Colon (tissue), 2 donors: ENCODE results near the gene FOSL2.

Source experiments
- FAIRE-seq: peaks from 2 replicates; lab custom pipeline; 2012; peaks lifted over from hg19 to GRCh38; lab: Jason Lieb, UNC
- donor health status: control.
- donor health status: control.

FOSL2 gene

GRCh38 chr2:28413152-28413898 lies 20.7 kb downstream of the FOSL2 start:
- FAIRE-seq = no peak

DNA sequence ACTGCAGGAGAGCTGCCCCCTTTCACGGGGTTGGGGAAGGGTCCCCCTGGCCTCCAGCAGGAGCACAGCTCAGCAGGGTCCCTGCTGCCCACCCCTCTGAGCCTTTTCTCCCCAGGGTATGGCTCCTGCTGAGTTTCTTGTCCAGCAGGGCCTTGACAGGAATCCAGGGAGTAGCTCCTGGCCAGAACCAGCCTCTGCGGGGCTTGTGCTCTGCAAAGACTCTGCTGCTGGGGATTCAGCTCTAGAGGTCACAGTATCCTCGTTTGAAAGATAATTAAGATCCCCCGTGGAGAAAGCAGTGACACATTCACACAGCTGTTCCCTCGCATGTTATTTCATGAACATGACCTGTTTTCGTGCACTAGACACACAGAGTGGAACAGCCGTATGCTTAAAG lies 21.2 kb downstream of the FOSL2 start:
- no peak for FAIRE-seq

DNA sequence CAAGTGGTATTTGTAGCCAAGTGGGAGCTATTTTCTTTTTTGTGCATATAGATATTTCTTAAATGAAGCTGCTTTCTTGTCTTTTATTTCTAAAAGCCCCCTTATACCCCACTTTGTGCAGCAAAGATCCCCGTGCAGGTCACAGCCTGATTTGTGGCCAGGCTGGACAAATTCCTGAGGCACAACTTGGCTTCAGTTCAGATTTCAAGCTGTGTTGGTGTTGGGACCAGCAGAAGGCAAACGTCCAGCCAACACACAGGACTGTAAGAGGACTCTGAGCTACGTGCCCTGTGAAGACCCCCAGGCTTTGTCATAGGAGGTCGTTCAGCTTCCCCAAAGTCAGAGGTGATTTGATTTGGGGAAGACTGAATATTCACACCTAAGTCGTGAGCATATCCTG lies 21.9 kb downstream of the FOSL2 start:
- FAIRE-seq = no peak

GRCh38 chr2:28415010-28415409 lies 22.4 kb downstream of the FOSL2 start:
- no peak for FAIRE-seq

DNA sequence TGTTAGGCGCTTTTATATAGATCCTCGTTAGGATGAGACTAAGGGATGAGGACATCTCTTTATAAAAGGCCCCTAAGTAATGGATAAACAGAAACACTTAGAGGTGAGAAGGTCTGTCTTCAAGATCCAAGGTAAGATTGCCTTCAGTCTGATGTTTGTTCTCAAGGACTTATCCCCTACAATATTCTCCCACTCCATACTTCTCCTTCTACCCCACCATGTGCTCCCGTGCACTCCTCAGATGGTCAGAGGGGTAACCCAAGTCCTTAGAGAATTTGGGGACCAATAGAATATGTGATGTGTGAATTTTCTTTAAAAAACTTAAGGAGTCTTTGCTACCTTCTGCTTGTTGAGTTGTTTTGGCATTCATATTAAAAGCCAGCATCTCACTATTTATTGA lies 23.1 kb downstream of the FOSL2 start:
- FAIRE-seq = no peak

GRCh38 chr2:28419003-28419402 lies 26.3 kb downstream of the FOSL2 start:
- no peak for FAIRE-seq

DNA sequence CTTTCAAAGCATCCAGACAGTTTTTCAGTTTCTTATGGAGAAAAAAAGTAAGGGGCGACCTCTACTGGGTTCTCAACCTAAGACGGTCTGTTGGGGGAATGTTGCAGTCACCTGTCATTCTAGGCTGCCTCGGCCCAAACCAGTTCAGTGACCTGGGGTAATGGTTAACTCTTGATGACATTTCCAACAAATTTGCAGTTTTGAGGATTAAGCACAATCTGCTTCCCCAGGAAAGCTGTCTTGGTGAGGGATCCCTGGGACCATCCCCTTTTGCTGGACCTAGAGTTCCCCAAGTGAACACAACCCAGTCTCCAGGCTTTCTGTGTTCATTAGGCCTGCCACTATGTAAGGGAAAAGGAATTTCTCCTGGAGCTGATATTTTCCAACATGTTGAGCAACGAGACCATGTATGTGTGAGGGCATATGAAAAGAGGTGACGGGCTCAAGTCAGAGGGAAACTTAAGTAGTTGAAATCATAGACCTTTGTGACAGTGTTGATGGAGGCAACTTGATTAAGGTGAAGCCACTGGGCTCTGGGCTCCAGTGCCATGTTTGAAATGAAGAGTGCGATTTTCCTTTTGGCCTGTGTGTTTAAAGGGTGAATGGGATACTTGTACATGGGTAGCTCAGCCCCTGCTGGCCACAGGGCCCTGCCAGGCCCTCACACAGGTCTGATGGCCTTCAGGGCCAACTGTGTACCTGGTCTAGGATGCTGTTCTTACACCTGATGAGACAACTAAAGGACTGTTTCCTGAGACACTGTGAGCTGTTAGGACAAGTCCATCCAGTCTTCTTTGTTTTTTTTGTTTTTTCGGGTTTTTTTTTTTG lies 27.0 kb downstream of the FOSL2 start:
- no peak for FAIRE-seq

DNA sequence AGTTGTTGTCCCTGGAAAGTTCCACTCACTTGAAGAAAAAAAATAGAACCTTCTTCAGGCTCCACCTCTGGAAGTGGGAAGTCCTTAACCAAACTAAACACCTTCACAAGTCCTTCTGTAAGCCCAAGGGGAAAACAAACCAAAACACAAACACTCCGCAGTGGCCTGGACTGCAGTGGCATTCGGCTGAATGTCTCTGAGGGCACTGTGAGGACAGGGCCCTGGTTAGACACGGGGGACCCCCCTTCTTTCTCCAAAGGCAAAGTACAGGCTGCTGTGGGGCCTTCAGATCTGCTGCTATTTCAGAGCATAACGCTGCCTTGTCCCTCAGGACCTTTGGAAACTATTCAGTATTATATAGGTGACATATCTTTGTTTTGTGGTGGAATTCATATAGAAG lies 28.1 kb downstream of the FOSL2 start:
- FAIRE-seq = no peak

DNA sequence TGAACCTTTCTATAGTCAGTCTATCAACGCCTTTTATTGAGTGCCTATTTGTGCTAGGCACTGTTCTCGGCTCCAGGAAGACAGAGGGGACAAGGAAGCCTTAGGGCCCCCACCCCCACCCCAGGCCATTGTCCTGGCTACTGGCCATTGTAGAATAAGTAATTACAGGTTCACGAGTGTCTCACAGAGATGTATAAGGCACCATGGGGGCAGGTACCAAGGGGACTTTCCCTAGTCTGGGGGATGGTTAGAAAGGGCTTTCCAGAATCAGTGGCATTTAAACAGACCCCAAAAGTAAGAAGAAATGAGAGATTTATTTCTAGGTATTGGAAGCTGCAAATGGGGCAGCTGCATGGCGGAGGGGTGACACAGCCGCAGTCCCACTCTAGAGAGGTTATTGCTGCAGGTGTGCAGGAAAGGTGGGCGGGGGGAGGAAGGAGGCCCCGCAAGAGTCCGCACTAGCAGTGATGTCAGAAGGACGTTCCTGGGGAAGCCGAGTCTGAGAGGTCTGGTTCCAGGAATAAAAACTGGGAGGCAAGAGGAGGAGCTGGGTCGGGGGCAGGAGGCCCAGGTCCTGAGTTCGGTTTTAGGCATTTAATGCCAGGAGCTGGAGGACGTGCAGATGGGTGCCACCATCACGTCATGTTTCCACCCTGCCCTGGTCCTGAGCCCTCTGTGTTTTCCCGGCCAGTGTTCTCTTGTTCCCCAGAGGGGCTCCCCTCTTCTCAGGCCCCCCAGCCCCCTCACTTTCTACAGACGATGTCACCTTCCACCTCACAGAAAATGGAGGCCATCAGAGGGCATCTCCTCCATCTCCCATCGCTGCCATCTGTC lies 30.5 kb downstream of the FOSL2 start:
- no peak for FAIRE-seq

DNA sequence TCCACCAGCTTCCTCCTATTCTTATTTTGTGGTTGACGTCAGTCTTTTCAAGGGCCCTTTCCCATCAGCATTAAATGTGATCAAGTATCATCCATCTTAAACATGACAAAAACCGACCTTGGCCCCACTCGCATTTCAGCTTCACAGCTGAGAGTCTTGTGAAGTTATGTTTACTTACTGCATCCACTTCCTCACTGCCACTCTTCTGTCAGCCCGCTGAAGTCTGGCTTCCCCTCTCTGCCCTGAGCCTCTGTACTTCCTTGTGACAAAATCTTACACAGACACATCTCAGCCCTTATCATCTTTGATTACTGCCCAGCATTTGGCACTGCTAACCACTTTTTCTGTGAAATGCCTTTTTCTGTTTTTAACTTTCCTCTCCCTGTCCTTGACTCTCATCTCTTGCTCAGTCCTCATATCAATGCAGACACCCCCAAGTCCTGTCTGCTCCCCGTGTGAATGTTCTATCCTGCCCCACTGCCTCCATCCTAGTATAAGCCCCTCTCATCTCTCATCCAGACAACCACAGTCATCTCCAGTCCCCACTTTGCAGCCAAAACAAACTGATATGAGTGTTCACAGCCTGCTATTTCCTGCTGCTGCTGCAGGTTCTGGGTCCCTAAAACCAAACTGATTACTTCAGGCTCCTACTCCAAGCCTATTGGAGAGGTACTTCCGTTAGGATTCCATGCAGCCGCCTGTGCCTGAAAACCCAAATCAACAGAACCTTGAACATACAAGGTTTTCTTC lies 31.4 kb downstream of the FOSL2 start:
- FAIRE-seq = no peak

GRCh38 chr2:28424799-28425463 lies 32.3 kb downstream of the FOSL2 start:
- FAIRE-seq = no peak

DNA sequence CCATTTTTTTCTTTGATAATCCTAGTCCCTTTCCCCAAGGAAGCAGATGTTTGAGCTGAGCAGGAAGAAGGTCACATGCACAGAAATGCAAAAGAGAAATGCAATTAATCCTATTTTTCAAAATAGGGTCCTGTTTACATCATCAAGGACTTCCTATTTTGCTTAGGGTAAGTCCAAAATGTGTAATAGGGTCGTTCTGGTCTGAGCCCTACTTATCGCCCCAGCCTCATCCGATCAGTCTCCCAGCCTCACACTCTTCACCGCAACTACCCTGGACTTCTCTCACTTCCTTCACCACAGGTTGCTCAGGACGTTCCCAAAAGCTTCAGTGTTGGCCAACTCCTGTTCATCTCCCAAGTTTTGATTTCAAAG lies 32.8 kb downstream of the FOSL2 start:
- FAIRE-seq = no peak

DNA sequence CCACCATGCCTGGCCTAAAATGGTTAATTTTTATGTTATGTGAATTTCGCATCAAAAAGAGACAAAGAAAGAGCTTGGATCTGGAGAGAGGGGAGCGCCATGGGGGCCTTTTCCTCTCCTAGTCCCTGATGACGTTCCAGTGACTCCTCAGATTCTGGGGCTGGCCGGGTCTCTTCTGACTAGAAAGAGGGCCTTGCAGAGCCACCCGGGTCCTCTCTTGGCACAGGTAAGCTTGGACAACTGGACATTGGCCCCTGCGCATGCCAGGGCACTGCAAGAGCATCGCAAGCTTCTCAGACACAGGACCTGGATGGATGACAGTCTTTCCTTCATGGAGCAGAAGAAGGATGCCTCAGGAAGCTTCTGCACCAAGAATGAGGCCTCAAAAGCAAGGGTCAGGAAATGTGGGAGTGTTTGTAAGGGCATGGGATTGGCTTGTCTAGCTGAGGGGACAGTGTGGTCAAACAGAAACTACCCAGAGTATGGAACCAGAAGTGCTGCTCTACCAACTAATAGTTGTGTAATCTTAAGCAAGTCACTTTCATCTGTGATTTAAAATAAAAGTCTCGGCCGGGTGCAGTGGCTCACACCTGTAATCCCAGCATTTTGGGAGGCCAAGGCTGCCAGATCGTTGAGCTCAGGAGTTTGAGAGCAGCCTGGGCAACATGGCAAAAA lies 35.2 kb downstream of the FOSL2 start:
- no peak for FAIRE-seq

DNA sequence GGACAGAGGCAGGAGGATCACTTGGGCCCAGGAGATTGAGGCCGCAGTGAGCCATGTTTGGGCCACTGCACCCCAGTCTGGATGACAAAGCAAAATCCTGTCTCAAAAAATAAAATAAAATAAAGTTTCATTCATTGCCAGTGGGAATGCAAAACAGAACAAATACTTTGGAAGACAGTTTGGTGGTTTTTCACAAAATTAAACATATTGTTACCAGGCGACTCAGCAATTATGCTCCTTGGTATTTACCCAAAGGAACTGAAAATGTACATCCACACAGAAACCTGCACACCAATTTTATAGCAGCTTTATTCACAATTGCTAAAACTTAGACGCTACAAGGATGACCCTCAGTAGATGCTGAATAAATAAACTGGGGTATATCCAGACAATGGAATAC lies 35.8 kb downstream of the FOSL2 start:
- FAIRE-seq = no peak

GRCh38 chr2:28429636-28430376 lies 37.1 kb downstream of the FOSL2 start:
- FAIRE-seq = no peak

GRCh38 chr2:28430377-28430765 lies 37.7 kb downstream of the FOSL2 start:
- no peak for FAIRE-seq

DNA sequence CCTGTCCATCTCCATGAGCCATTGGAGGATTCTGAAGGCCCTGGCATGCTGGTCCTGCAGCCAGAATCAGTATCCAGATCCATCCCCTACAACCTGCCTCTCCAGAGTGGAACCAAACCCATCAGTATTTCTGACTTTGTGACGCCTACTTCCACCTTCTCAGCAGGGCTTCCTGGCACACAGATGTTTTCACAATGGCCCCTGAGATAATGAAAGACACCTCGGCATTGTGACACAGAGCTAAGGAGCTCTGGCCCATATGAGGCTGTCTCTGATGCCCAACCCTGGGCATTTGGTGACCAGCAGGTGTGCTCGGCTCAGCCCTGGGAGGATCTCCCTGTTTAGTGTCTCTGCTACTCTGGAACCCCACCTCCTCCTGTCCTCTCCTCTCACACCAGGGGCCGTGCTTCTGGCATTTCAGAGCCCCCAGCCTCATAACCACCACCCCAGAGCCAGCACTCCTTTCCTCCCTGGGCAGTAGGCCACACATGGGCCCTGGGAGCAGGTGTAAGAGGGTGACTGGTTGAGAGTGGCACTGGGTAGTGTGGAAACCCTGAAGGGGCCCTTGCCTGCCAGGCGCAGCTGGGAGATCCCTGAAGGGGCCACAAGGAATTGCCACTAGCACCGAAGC lies 38.2 kb downstream of the FOSL2 start:
- FAIRE-seq = no peak

GRCh38 chr2:28431741-28432140 lies 39.1 kb downstream of the FOSL2 start:
- no peak for FAIRE-seq

DNA sequence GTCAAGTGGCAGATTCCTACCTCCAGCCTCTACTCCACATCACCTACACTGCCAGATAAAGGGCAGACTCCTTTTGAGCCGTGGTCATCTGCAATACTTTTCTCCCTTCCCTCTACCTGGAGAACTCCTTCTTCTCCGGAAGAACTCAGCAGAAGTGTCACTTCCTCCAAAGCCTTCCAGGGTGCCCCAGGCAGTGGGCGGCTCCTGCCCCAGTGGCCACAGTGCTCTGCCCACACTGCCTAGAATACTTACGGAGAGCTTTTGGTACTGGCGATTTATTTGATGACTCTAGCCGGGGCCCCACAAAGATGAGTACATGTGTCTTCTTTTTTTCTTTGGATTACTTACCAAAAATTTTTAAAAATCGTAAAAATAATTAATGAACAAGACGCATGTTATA lies 39.7 kb downstream of the FOSL2 start:
- FAIRE-seq = no peak

GRCh38 chr2:28433215-28433614 lies 40.6 kb downstream of the FOSL2 start:
- no peak for FAIRE-seq
